PC-3 (cell line): Measurements from ENCODE around the gene ZNF512B. TPM values are rescaled to one million over a fixed set of nuclear protein-coding genes. Genes with fewer than 3 reads are reported as not detected.
"Not testable (repeated sequence)": the region's sequence is repeated elsewhere in the genome, so short reads cannot be mapped to it uniquely, and the experiment has no call there.

Experiments used
- ATAC-seq: fragments of 200-7000 bp; cut with Tn5 transposase; 2 replicates; pipeline ENCODE4 v1.9.1; 2020; ENCODE audit warnings: mild to moderate bottlenecking, moderate library complexity
- BruUV-seq: library from RNA; stranded (reverse); fragments of 400-500 nt; replicated peaks from 2 replicates; lab custom pipeline; 2021; lab: Mats Ljungman, UMichigan
- CTCF ChIA-PET: fragments of 300-600 bp; sonication (Branson Sonifier 250); formaldehyde crosslinking; loops from one replicate; lab custom pipeline; 2022; ENCODE audit warnings: antibody characterized with exemption; lab: Charles Lee
- POLR2A ChIA-PET: fragments of 300-600 bp; sonication (Branson Sonifier 250); formaldehyde crosslinking; loops from one replicate; lab custom pipeline; 2022; ENCODE audit warnings: antibody characterized with exemption; ENCODE audit not compliant: unreplicated experiment; lab: Charles Lee
- DNase-seq: peaks from one replicate; pipeline ENCODE4 v3.0.0-alpha.2; 2015
- H2AFZ ChIP-seq: fragments of 300-600 bp; sonication (generic); 2 replicates; pipeline ENCODE4 v1.6.0; 2016; ENCODE audit warnings: antibody characterized with exemption, low read length
- H3F3A ChIP-seq: fragments of 300-600 bp; sonication (generic); one replicate; pipeline ENCODE4 v1.6.0; 2017; ENCODE audit warnings: antibody characterized with exemption, low read length, control low read depth, mild to moderate bottlenecking; ENCODE audit not compliant: unreplicated experiment
- H3K27ac ChIP-seq: fragments of 300-600 bp; sonication (generic); 2 replicates; pipeline ENCODE4 v1.5.1; 2016; ENCODE audit warnings: mild to moderate bottlenecking, low read length
- H3K27me3 ChIP-seq: fragments of 300-600 bp; sonication (generic); 2 replicates; pipeline ENCODE4 v1.6.1; 2016; ENCODE audit warnings: low read length, mixed read lengths
- H3K36me3 ChIP-seq: fragments of 300-600 bp; sonication (generic); 2 replicates; pipeline ENCODE4 v1.6.1; 2016; ENCODE audit warnings: low read depth, mixed run types, low read length, mixed read lengths
- H3K4me1 ChIP-seq: fragments of 300-600 bp; sonication (generic); 2 replicates; pipeline ENCODE4 v1.5.1; 2016; ENCODE audit warnings: low read length; ENCODE audit not compliant: insufficient read depth
- H3K4me2 ChIP-seq: fragments of 300-600 bp; sonication (generic); 2 replicates; pipeline ENCODE4 v1.6.0; 2016; ENCODE audit warnings: low read length
- H3K4me3 ChIP-seq: fragments of 300-600 bp; sonication (generic); 2 replicates; pipeline ENCODE4 v1.5.1; 2016; ENCODE audit warnings: mild to moderate bottlenecking, low read length, mixed read lengths
- H3K79me2 ChIP-seq: fragments of 300-600 bp; sonication (generic); 2 replicates; pipeline ENCODE4 v1.6.1; 2017; ENCODE audit warnings: low read length, mixed read lengths
- H3K9ac ChIP-seq: fragments of 300-600 bp; sonication (generic); 2 replicates; pipeline ENCODE4 v1.6.0; 2016; ENCODE audit warnings: mild to moderate bottlenecking, low read length
- H3K9me2 ChIP-seq: fragments of 300-600 bp; sonication (generic); replicated peaks from 2 replicates; pipeline ENCODE4 v1.6.1; 2016; ENCODE audit warnings: mixed run types, low read length, mixed read lengths
- H3K9me3 ChIP-seq: fragments of 300-600 bp; sonication (generic); 2 replicates; pipeline ENCODE4 v1.6.1; 2016; ENCODE audit warnings: low read length, mixed read lengths
- H4K20me1 ChIP-seq: fragments of 300-600 bp; sonication (generic); 2 replicates; pipeline ENCODE4 v1.6.1; 2016; ENCODE audit warnings: low read length, mixed read lengths
- EZH2 ChIP-seq: fragments of 300-600 bp; sonication (generic); IDR thresholded peaks from one replicate; pipeline ENCODE4 v1.6.1; 2017; ENCODE audit warnings: antibody characterized with exemption, mild to moderate bottlenecking, low read length; ENCODE audit not compliant: unreplicated experiment
- EZH2phosphoT487 ChIP-seq: fragments of 300-600 bp; sonication (generic); IDR thresholded peaks from 2 replicates; pipeline ENCODE4 v1.6.1; 2018; ENCODE audit warnings: mild to moderate bottlenecking, antibody characterized with exemption, low read length, borderline replicate concordance
- intact Hi-C: fragments of 100-400 bp; cut with micrococcal nuclease; formaldehyde crosslinking; loops from 2 replicates; pipeline ENCODE4 v1.9.0; 2023
- total RNA-seq: library from RNA; depleted of rRNA; stranded (reverse); fragments of >200 nt; gene quantifications from 2 replicates; pipeline ENCODE4 v1.2.3, GENCODE V29; 2014
- TF ChIP-seq, protein P1 (sequence below): fragments of 300-600 bp; sonication (generic); conservative IDR thresholded peaks from 2 replicates; pipeline ENCODE4 v1.5.1; 2017; ENCODE audit warnings: antibody characterized with exemption, low read depth, mild to moderate bottlenecking, low read length

ZNF512B gene
- total RNA-seq, 1 experiment from 2014 or later, result 18.0 TPM

DNA sequence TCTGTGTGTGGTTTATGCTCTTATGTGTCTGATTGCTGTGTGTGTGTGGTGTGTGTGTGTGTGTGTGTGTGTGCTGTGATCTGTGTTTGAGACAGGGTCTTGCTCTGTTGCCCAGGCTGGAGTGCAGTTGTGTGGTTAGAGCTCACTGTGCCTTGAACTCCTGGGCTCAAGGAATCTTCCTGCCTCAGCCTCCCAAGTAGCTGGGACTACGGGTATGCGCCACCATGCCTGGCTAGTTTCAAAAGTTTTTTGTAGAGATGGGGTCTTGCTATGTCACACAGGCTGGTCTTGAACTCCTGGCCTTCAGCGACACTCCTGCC is 3.4 kb upstream of the ZNF512B start:
- H3K9ac ChIP-seq, result no peak overlapping the region
- H3K4me1 ChIP-seq, result peaks cover 12% of the 10 kb centered on the region
- no peaks in the 10 kb centered on the region for H3K9me2 ChIP-seq
- no peaks in the 10 kb centered on the region for H3F3A ChIP-seq
- H4K20me1 ChIP-seq, result no peaks in the 10 kb centered on the region
- H3K27me3 ChIP-seq, result no peaks in the 10 kb centered on the region
- H3K4me3 ChIP-seq, result no peak overlapping the region
- no peak overlapping the region for H2AFZ ChIP-seq
- TF ChIP-seq EZH2, result no peak
- TF ChIP-seq, protein P1, sequence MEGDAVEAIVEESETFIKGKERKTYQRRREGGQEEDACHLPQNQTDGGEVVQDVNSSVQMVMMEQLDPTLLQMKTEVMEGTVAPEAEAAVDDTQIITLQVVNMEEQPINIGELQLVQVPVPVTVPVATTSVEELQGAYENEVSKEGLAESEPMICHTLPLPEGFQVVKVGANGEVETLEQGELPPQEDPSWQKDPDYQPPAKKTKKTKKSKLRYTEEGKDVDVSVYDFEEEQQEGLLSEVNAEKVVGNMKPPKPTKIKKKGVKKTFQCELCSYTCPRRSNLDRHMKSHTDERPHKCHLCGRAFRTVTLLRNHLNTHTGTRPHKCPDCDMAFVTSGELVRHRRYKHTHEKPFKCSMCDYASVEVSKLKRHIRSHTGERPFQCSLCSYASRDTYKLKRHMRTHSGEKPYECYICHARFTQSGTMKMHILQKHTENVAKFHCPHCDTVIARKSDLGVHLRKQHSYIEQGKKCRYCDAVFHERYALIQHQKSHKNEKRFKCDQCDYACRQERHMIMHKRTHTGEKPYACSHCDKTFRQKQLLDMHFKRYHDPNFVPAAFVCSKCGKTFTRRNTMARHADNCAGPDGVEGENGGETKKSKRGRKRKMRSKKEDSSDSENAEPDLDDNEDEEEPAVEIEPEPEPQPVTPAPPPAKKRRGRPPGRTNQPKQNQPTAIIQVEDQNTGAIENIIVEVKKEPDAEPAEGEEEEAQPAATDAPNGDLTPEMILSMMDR, result no peak
- no peak for TF ChIP-seq EZH2phosphoT487
- intact Hi-C loops, result loop anchor here (1.0 to 5.0 kb wide), 2 partner anchors 62 to 101 kb away; no protein-coding TSS in a partner anchor
- H3K4me2 ChIP-seq, result no peak overlapping the region
- no peak for DNase-seq
- H3K79me2 ChIP-seq, result peaks cover 11% of the 10 kb centered on the region
- ChIA-PET POLR2A (no interaction called here), CTCF (interaction anchor here (0.9 to 1.4 kb wide), 4 partner anchors 62 to 435 kb away, joined by 4 to 11 read pairs (median 7); no protein-coding TSS in a partner anchor)
- no TSS peak for BruUV-seq
- H3K36me3 ChIP-seq, result no peaks in the 10 kb centered on the region
- H3K27ac ChIP-seq, result no peak overlapping the region
- no peaks in the 10 kb centered on the region for H3K9me3 ChIP-seq
- ATAC-seq, result no peak

DNA sequence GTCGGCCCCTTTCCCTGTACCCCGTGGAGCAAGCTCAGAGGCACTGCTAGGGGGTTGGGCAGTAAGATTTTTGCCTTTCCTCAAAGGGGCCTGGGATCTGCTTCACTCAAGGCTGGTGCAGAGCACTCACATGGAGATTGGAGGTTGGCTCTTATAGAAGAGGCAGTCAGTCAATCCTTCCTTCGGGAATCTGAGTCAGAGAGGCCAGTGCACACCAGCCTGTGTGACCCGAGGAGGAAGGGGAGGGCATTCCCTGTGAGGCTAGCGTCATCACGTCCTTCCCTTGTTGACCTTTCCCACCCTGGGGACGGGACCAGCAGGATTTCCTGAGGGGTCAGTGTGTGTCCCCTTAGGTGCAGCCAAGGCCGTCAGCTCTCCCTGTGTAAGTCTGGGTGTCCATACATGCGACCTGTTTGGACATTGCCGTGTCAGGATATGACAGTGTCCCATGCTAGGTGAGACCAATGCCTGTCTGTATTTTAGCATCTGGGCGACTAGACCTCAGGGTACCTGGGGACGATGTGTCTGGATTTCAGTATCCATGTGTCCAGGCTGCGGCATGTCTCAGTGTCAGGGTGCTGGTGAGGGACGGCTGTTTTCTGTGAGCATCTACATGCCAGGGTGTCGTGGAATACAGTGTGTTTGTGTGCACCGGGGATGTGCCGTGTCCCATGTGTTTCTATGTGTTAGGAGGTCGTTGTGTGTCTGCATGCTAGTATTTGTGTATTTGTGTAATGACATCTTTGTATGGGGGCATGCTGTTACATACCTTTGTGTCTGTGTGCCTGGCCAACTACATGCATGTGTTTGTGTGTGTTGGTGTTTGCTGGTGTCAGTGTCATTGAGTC is 2.8 kb upstream of the ZNF512B start:
- H3K9me3 ChIP-seq, result no peaks in the 10 kb centered on the region
- no peak overlapping the region for H3K9ac ChIP-seq
- H2AFZ ChIP-seq, result no peak overlapping the region
- no peaks in the 10 kb centered on the region for H4K20me1 ChIP-seq
- TF ChIP-seq EZH2, result no peak
- TF ChIP-seq, protein P1, result no peak
- TF ChIP-seq EZH2phosphoT487, result no peak
- H3K27me3 ChIP-seq, result no peaks in the 10 kb centered on the region
- no TSS peak for BruUV-seq
- no peak overlapping the region for H3K27ac ChIP-seq
- no peaks in the 10 kb centered on the region for H3K36me3 ChIP-seq
- peaks cover 15% of the 10 kb centered on the region for H3K79me2 ChIP-seq
- ChIA-PET CTCF (no interaction called here), POLR2A (no interaction called here)
- DNase-seq (no peak), ATAC-seq (no peak)
- no peaks in the 10 kb centered on the region for H3F3A ChIP-seq
- no peak overlapping the region for H3K4me3 ChIP-seq
- H3K4me1 ChIP-seq, result peaks cover 6% of the 10 kb centered on the region; the same call in 1 of the 2 replicates
- intact Hi-C loops, result loop anchor here (1.0 to 5.0 kb wide), 2 partner anchors 61 to 100 kb away; no protein-coding TSS in a partner anchor
- H3K4me2 ChIP-seq, result no peak overlapping the region
- H3K9me2 ChIP-seq, result no peaks in the 10 kb centered on the region

DNA sequence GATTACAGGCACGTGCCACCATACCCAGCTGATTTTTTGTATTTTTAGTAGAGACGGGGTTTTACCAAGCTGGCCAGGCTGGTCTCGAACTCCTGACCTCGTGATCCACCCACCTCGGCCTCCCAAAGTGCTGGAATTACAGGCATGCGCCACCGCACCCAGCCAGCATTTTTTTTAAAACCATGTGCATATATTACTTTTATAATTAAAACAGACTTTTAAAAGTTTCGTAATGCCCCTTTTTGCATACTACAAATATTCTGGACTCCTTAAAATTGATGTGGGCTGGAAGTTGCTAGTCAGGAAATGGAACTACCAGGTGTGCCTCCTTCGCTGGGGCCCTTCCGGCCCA is 2.2 kb upstream of the ZNF512B start:
- H3K4me1 ChIP-seq, BruUV-seq, H3K36me3 ChIP-seq, H3K9ac ChIP-seq, H3K27me3 ChIP-seq, H3K9me2 ChIP-seq, ATAC-seq, POLR2A ChIA-PET, CTCF ChIA-PET, H4K20me1 ChIP-seq, H3F3A ChIP-seq, H3K27ac ChIP-seq, DNase-seq, H2AFZ ChIP-seq, H3K4me2 ChIP-seq, H3K4me3 ChIP-seq, H3K9me3 ChIP-seq: not testable (repeated sequence)
- intact Hi-C loops, result loop anchor here (5.0 kb wide), 1 partner anchor 100 kb away; no protein-coding TSS in a partner anchor
- peaks cover 15% of the 10 kb centered on the region for H3K79me2 ChIP-seq
